Stimulated activated CD8-positive, alpha-beta memory T cell treated with anti-CD3 and anti-CD28 coated beads, Interleukin-4, amount 100 ng/mL, for 1 hour (primary cell): ENCODE results near the gene CD82.
"Not testable (repeated sequence)": the region's sequence is repeated elsewhere in the genome, so short reads cannot be mapped to it uniquely, and the experiment has no call there.

ENCODE experiments used
- DNase-seq, 2 donors: peaks; one replicate each; pipeline ENCODE4 v3.0.0-alpha.2; 2020; ENCODE audit warnings: low read depth in 2 of 2, low spot score in 1 of 2

Gene CD82

GRCh38 chr11:44559207-44559939 is 6.1 kb upstream of the CD82 start:
- DNase-seq = no peak

DNA sequence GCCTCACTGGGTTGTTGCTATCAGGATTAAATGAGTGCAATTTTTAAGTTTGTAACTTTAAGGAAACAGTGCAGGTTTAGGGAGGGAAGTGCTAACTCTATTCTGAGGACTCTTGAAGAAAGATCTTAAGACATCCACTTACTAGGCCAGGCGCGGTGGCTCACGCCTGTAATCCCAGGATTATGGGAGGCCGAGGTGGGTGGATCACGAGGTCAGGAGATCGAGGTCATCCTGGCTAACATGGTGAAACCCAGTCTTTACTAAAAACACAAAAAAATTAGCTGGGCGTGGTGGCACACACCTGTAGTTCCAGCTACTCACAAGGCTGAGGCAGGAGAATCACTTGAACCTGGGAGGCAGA is 5.5 kb upstream of the CD82 start:
- not testable (repeated sequence) for DNase-seq

DNA sequence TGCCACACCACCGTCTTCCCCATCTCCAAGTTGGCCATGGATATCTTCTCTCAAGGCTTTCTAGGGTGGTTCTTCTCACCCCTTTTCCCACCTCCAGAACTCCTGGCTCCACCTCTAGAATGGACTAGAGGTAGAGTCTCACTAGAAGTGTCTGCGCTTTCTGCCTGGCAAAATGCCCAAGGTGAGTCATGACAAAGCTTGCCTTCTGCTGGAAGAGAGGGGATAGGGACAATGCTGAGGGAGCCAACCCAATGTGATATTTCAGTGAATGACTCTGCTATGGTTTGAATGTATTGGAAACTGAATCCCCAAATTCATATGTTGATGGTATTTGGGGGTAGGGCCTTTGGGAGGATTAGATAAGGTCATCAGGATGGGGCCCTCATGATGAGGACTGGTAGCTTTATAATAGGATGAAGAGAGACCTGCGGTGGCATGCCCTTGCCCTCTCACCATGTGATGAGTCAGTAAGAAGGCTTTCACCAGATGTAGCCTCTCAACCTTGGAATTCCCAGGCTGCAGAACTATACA is 4.1 kb upstream of the CD82 start:
- no peak for DNase-seq

DNA sequence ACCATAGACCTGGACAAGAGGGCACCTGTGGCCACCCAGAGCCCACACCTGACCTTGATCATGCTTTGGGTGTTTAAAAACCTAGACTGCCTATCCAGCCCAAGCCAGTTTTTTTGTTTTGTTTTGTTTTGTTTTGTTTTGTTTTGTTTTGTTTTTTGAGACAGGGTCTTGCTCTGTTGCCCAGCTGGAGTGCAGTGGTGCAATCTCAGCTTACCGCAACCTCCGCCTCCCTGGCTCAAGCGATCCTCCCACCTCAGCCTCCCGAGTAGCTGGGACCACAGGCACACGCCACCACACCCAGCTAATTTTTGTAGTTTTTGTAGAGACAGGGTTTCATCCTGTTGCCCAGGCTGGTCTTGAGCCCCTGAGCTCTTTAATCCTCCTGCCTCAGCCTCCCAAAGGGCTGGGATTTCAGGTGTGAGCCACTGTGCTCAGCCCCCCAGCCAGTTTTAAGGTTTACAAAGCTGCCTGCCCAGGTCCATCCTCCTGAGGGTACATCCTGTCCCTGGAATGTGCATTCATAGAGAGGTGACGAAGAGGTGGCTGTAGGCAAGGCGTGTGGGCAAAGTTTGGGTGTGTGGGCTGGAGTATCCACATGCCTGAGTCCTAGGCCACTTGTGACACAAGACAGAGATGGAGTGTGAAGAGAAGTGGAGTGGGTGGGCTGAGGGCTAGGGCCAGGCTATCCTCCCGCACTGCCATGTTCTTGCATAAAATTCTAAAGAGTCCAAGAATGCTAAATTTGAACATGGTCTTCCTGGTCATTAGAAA is 3.3 kb upstream of the CD82 start:
- DNase-seq = no peak

DNA sequence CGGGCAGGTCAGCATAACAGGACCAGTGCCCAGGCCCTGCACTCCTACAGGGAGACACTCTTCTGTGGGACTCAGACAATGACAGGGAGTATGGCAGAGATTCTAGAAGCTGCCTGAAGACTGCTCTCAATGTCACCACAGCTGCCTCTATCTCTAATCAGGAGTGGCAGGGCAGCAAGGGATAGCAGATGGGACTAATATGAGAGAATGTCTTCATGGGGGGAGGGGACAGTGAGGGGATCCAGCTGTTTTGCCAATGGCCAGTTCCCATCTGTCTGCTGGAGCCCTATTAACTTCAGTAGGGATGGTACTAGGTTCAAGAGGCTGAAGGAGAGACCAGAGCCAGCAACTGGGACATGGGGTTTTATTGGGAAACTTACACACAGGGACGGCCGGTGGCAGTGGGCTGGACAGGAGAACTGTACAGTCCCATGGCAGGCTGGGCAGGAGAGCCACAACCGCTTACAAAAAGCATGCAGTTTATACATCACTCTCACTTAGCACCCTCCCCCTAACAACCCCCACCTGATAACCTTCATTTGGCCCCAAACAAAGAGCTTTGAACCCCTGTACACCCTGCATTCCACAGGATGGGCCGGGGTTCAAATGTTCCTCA is 2.5 kb upstream of the CD82 start:
- DNase-seq = no peak

- no peak for DNase-seq
Observed at GRCh38 chr11:44563711-44564110, 1.8 kb upstream of the CD82 start.

GRCh38 chr11:44564166-44564565 is 1.3 kb upstream of the CD82 start:
- no peak for DNase-seq

GRCh38 chr11:44564670-44565210 is 723 bp upstream of the CD82 start:
- DNase-seq = no peak

GRCh38 chr11:44565953-44566949 is 788 bp downstream of the CD82 start:
- no peak for DNase-seq

DNA sequence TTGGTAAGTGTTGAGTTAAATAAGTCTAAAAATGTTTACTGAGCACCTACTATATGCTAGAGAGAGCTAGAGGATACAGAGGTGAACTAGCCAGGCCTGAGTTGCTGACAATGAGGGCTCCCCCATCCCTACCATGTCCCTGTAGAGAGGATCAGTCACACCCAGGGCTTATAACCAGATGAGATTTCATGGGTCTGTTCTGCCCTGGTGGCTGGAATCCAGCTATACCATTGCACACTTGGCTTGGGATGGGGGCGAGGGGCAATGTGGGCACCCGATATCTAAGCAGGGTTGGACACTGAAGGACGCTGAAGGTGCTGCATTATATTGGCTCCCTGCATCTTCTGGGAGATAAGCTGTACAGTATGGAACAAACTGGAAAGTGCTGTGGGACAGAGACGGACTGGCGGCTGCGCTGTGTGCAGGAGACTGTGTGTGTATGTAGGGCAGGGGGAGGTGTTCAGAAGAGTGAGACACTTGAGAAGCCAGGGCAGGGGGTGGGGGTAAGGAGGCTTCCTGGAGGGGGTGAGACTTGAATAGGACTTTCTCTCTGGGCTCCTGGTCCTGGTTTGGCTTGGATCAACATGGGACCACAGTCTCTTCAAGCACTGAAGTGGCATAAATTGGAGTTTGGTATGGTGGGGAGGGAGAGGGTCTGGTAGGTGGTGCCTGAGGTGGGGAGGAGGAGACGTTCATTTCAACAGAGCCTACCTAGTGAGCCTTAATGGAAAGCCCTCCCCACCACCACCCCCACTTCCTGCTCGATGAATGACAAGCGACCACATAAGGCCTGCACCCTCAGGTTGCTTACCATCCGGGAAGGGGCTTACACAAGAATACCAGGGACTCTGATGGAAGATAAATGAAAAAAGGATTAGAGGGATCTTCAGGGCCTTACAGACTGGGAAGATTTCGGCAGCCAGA is 1.8 kb downstream of the CD82 start:
- no peak for DNase-seq

- DNase-seq = no peak
Observed at GRCh38 chr11:44567876-44568256, 2.4 kb downstream of the CD82 start.

DNA sequence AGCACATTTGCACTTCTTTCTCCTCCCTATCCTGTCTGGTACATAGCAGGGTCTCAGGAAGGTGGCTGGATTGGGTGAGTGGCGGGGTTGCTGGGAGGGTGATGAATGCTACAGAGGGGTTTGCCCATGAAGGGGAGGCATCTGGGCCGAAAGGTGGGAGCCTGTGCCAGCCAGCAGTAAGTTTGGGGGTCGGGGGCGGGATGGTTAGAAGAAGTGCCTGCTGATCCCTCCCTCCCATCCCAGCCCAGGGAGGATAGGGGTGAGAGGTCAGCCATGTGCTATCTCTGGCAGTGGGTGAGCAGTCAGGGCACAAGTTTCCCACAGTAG is 2.8 kb downstream of the CD82 start:
- no peak for DNase-seq

- DNase-seq = peak; percentile 66 to 78
Observed at GRCh38 chr11:44568658-44569473, 3.4 kb downstream of the CD82 start.

DNA sequence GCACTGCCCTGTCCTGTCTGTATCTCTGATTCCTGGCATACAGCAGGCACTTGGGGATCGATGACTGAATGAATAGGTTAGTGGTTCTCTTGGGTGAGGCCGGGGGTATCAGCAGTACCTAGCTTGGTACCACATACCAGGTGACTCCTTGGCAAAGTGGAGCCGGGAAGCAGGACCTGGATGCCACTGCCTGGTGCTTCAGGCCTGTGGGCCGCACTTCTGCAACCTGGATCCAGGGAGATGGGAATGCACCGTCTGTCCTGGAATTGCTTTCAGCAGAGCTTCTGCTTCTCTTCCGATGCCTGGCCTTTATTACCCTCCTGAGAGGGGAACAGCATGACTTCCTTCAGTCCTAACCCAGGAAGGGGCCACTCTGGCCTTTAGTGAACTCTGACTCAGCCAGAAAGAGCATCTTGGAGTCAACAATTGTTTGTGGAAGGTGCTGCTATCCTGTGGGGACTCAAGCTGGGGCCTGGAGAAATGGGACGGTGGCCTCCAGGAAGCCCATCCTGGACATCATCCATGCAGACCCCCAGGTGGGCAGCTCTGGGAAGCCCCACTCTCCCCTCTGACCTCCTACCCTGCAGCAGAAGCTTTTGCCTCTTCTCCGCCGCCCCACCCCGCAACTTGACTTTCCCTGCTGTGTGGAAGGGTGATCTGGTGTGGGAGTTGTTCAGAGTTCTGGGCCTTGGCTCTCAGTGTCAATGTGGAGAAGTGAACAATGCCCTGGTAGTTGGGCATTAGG is 5.1 kb downstream of the CD82 start:
- DNase-seq = no peak

DNA sequence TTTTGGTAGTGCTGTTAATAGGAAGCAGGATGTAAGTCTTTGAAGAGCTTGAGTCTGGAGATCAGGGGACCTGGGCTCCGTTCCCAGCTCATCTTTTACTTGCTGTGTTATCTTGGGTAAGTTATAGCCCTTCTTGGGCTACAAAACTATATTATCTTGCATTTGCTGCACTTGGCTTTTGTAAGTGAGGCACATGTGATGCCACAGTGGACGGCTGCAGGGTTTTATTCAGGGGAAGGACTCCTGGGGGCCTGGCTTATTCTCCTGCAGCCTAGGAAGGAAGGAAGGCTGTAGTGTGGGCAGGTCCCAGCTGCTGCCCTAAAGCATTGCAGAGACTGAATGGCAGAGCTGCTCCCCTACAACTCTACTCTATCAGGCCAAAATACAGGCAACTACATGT is 6.4 kb downstream of the CD82 start:
- DNase-seq = no peak

GRCh38 chr11:44572436-44572835 is 7.0 kb downstream of the CD82 start:
- DNase-seq = no peak

DNA sequence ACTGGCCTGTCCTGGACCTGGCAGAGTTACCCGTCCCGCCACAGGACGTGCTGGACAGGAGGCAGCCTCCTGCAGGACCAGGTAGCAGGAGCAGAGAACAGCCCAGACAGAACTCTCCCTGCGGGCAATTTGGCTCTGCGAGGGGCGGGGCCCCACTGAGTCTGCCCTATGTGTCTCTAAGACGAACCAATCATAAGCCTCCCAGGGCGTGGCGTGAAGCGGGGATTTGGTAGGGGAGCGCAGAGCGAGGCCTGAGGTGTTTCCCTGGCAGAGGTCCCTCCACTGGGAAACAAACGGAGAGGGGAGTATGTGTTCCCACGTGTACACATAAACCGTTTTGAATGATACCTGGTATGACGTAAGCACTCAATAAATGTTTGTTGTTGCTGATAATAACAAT is 7.4 kb downstream of the CD82 start:
- DNase-seq = no peak

GRCh38 chr11:44573333-44573732 is 7.9 kb downstream of the CD82 start:
- no peak for DNase-seq
